Ectodermal cell (in vitro differentiated cells): ENCODE measurements around the gene PDE11A.

Source experiments
- H3K27ac ChIP-seq: 2 replicates; pipeline ENCODE4 v1.7.0; 2013; ENCODE audit warnings: mild to moderate bottlenecking, low read depth, low read length; ENCODE audit not compliant: insufficient read depth, poor library complexity, severe bottlenecking
- H3K27me3 ChIP-seq: 2 replicates; pipeline ENCODE4 v1.7.0; 2013; ENCODE audit warnings: mild to moderate bottlenecking, low read length; ENCODE audit not compliant: insufficient read depth, control insufficient read depth, poor library complexity, severe bottlenecking
- H3K36me3 ChIP-seq: one replicate; pipeline ENCODE4 v1.7.0; 2013; ENCODE audit warnings: low read length; ENCODE audit not compliant: control insufficient read depth, insufficient read depth
- H3K4me1 ChIP-seq: one replicate; pipeline ENCODE4 v1.7.0; 2013; ENCODE audit warnings: low read length; ENCODE audit not compliant: control insufficient read depth, insufficient read depth
- H3K4me3 ChIP-seq: 2 replicates; pipeline ENCODE4 v1.7.0; 2013; ENCODE audit warnings: low read depth, low read length, control low read depth; ENCODE audit not compliant: insufficient read depth
- H3K9me3 ChIP-seq: 2 replicates; pipeline ENCODE4 v1.7.0; 2013; ENCODE audit warnings: mild to moderate bottlenecking, low read length, moderate library complexity; ENCODE audit not compliant: control insufficient read depth
- WGBS, 2 experiments: methylation state at CpG; one replicate each; pipeline ENCODE4 v1.1.7; 2013; ENCODE audit warnings: missing lambda C conversion rate in 2 of 2; 5-methylcytosine and 5-hydroxymethylcytosine counted together

PDE11A gene

GRCh38 chr2:177876950-177877349, 195.6 kb downstream of the PDE11A start:
- Histone ChIP-seq H3K36me3 (no peaks in the 10 kb centered on the region), H3K4me1 (no peaks in the 10 kb centered on the region), H3K27ac (no peak overlapping the region), H3K9me3 (no peaks in the 10 kb centered on the region), H3K27me3 (no peaks in the 10 kb centered on the region), H3K4me3 (no peak overlapping the region)
- 92% methylated on average over 8 of the region's 8 CpGs for WGBS, 2 experiments

- H3K4me3 ChIP-seq: no peak overlapping the region
- H3K4me1 ChIP-seq: no peaks in the 10 kb centered on the region
- H3K36me3 ChIP-seq: no peaks in the 10 kb centered on the region
- H3K9me3 ChIP-seq: no peaks in the 10 kb centered on the region
- no peak overlapping the region for H3K27ac ChIP-seq
- H3K27me3 ChIP-seq: no peaks in the 10 kb centered on the region
- WGBS, 2 experiments: 88 to 95% methylated on average over 4 of the region's 4 CpGs
These were observed 197.9 kb downstream of the PDE11A start for GRCh38 chr2:177874686-177875085.

DNA sequence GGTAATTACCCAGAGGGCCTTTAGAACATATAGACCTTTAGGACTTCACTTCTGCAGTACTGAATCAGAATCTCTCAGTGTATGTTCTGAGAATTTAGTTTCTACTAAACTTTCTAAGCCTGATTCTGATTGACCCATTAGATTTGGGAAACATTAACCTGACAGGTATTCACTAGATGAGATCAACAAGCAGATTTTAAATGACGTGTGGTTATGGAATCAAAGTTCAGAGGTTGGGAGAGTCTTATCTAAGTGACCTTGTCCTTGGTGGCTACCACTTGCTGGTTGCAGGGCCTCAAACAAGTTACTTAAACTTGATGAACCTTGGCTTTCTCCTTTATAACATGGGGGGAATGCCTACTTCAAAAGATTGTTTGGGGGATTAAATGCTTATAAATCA, 198.7 kb downstream of the PDE11A start:
- whole genome bisulfite sequencing, 2 experiments: 87 to 89% methylated on average over 1 of the region's 1 CpG

GRCh38 chr2:177872286-177872685, 200.3 kb downstream of the PDE11A start:
- Histone ChIP-seq H3K4me3 (no peak overlapping the region), H3K9me3 (no peaks in the 10 kb centered on the region), H3K27me3 (no peaks in the 10 kb centered on the region), H3K4me1 (no peaks in the 10 kb centered on the region), H3K27ac (no peak overlapping the region), H3K36me3 (no peaks in the 10 kb centered on the region)

More for the DNA sequence above, 198.7 kb downstream of the PDE11A start:
- Histone ChIP-seq H3K27ac (no peak overlapping the region), H3K4me3 (no peak overlapping the region), H3K4me1 (no peaks in the 10 kb centered on the region), H3K36me3 (no peaks in the 10 kb centered on the region), H3K27me3 (no peaks in the 10 kb centered on the region), H3K9me3 (no peaks in the 10 kb centered on the region)

- Histone ChIP-seq H3K27ac (no peak overlapping the region), H3K4me1 (no peaks in the 10 kb centered on the region), H3K4me3 (no peak overlapping the region), H3K36me3 (no peaks in the 10 kb centered on the region), H3K27me3 (no peaks in the 10 kb centered on the region), H3K9me3 (no peaks in the 10 kb centered on the region)
- WGBS, 2 experiments: 86 to 88% methylated on average over 3 of the region's 3 CpGs
These were observed 202.7 kb downstream of the PDE11A start for GRCh38 chr2:177869912-177870311.

DNA sequence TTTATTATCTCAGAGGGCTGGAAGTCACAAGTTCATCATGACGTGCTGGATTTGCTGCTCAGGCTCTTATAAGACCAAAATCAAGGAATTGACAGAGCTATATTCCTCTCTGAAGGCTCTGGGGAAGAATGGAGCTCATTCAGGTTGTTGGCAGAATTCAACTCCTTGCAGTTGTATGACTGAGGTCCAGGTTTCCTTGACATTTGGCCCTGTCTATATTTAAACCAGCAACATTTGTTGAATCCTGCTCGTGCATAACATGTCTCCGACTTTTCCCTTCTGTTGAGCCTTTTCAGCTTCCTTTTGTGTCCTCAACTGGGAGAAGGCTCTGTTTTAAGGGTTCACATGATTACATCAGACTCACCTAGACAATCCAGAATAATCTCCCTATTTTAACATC, 203.4 kb downstream of the PDE11A start:
- H3K4me3 ChIP-seq: no peak overlapping the region
- 91 to 93% methylated on average over 3 of the region's 3 CpGs for WGBS, 2 experiments
- no peaks in the 10 kb centered on the region for H3K9me3 ChIP-seq
- H3K27me3 ChIP-seq: no peaks in the 10 kb centered on the region
- H3K27ac ChIP-seq: no peak overlapping the region
- no peaks in the 10 kb centered on the region for H3K4me1 ChIP-seq
- H3K36me3 ChIP-seq: no peaks in the 10 kb centered on the region

GRCh38 chr2:177868806-177869205, 203.8 kb downstream of the PDE11A start:
- Histone ChIP-seq H3K9me3 (no peaks in the 10 kb centered on the region), H3K4me1 (no peaks in the 10 kb centered on the region), H3K27ac (no peak overlapping the region), H3K4me3 (no peak overlapping the region), H3K36me3 (no peaks in the 10 kb centered on the region), H3K27me3 (no peaks in the 10 kb centered on the region)

DNA sequence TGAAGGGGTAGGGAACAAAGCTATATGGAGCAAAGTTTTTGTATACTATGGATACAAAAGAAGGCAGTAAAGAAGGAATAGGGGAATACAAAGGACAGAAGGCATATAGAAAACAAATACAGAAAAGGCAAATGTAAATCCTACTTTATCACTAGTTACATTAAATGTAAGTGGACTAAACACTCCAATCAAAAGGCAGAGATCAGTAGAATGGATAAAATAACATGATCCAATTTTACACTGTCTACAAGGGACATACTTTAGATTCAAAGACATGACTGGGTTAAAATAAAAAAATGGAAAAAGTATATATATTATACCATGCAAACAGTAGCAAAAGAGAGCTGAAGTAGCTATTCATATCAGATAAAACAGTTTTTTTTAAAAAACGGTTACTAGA, 215.0 kb downstream of the PDE11A start:
- Histone ChIP-seq H3K27ac (no peak overlapping the region), H3K4me1 (peaks cover 21% of the 10 kb centered on the region), H3K9me3 (peaks cover 3% of the 10 kb centered on the region), H3K4me3 (no peak overlapping the region), H3K36me3 (no peaks in the 10 kb centered on the region), H3K27me3 (peaks cover 8% of the 10 kb centered on the region)
- whole genome bisulfite sequencing, 2 experiments: no CpG with 5 or more reads among the region's 1 CpG

DNA sequence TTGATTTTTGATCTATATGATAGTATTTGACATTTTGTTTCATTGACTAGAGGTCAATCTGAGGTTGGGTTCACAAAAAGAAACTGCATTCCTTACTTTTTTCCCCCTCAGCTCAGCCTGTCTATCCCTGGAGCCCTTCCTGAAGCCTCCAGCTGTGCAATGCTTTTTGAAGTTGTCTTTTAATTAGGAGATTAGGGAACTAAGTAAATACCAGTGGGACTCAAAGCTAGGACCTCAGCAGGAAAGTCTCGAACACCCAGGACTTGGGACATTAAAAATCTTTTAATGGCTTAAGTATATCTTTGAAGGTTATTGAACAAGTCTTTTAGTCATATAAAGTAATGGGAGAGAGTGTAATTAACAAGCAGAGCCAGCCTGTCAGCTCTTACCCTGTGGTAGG, 220.2 kb downstream of the PDE11A start:
- Histone ChIP-seq H3K9me3 (peaks cover 3% of the 10 kb centered on the region), H3K4me1 (peaks cover 29% of the 10 kb centered on the region), H3K36me3 (no peaks in the 10 kb centered on the region), H3K27ac (peak overlapping the region; percentile 63), H3K4me3 (no peak overlapping the region), H3K27me3 (peaks cover 8% of the 10 kb centered on the region)
- WGBS, 2 experiments: 0% methylated on average over 1 of the region's 1 CpG

DNA sequence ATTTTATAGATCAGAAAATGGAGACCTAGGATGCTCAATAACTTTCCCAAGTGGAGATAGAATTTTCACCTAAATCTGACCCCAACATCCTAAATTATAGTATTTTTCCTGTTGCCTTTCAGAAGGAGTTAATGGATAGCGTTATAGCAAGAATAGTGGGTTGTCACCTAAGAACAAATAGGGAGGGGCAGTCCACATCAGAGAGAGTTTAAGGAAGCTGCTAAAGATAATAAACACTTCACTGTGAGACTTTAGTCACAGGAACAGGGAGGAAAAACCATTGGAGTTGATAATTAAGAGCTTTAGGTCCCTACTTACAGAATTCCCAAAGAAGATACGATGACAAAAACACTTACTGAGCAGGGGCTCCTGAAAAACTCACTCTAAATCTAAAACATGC, 229.4 kb downstream of the PDE11A start:
- no peaks in the 10 kb centered on the region for H3K27me3 ChIP-seq
- H3K4me3 ChIP-seq: no peak overlapping the region
- no peaks in the 10 kb centered on the region for H3K9me3 ChIP-seq
- no peaks in the 10 kb centered on the region for H3K36me3 ChIP-seq
- H3K4me1 ChIP-seq: no peaks in the 10 kb centered on the region
- WGBS, 2 experiments: 87 to 96% methylated on average over 2 of the region's 2 CpGs
- no peak overlapping the region for H3K27ac ChIP-seq

- Histone ChIP-seq H3K9me3 (no peaks in the 10 kb centered on the region), H3K27me3 (no peaks in the 10 kb centered on the region), H3K36me3 (no peaks in the 10 kb centered on the region), H3K4me1 (no peaks in the 10 kb centered on the region), H3K27ac (no peak overlapping the region), H3K4me3 (no peak overlapping the region)
- 85 to 90% methylated on average over 3 of the region's 3 CpGs for WGBS, 2 experiments
These were observed 230.3 kb downstream of the PDE11A start for GRCh38 chr2:177842243-177842642.
